ENCODE results near the gene LRP6.

Gene LRP6

DNA sequence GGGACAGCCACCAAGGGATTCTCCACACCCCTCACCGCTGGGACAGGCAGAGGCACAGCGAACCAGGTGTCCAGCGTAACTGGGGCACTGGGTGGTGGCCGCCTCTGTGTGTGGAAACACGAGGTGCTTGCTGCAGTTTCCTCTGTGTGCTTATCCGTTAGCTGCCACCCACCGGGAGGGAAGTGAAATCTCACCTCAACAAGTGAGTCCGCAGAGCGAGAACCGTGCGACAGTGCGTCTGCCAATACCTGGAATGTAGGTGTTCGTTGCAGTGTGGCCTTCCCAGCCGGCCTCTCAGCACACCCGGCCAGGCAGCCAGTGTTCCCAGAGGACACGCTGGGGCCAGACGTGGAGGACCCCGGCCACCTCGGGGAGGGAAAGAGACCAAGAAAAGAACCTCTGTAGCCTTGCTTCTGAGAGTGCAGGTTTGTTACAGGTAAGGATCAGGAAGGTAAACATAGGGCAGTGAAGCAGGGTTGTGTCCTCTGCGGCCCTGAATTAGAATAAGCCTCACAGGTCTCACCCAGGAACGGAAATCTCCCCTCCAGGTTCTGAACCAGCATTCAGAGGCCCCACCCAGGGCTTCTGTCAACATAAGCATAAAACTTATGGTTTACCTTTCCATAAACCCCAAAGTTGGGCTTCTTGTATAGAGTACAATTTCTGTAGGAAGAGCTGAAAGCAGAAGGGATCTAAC lies 194.6 kb downstream of the LRP6 start:
- DNase-seq (ENCODE audit: low read depth, low spot score): no peak

- no peak for DNase-seq (ENCODE audit: low read depth, low spot score)
Observed at GRCh38 chr12:12070674-12071656, 195.9 kb downstream of the LRP6 start, which contains the start of gene BCL2L14. Gene BCL2L14, plus strand, starts transcription at chr12:12070939. Its CDS starts 8,367 bp downstream, at chr12:12079306.

GRCh38 chr12:12069821-12070548 lies 196.9 kb downstream of the LRP6 start:
- no peak for DNase-seq (ENCODE audit: low read depth, low spot score)

DNA sequence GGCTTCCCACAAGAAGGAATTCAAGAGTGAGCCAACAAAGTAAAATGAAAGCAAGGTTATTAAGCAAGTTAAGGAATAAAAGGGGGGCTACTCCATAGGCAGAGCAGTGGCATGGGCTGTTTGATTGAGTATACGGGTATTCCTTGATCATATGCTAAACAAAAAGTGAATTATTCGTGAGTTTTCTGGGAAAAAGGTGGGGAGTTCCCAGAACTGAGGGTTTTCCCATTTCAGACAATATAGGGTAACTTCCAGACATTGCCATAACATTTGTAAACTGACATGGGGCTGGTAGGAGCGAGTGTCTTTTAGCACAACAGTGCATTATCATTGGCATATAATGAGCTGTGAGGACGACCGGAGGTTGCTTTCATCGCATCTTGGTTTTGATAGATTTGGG lies 198.1 kb downstream of the LRP6 start:
- DNase-seq (ENCODE audit: low read depth, low spot score): no peak

All from activated CD4-positive, CD25-positive, alpha-beta regulatory T cell treated with anti-CD3 and anti-CD28 coated beads, Interleukin-2, amount 50 U/mL, for 16 hours (primary cell).